GM10266 (cell line): ENCODE results near the gene APOL1.

Experiments
- DNase-seq: peaks from one replicate; pipeline ENCODE4 v3.0.0; 2012; ENCODE audit errors: extremely low spot score
- CTCF ChIP-seq: IDR thresholded peaks from 2 replicates; pipeline ENCODE4 v1.5.1; 2012; ENCODE audit warnings: mild to moderate bottlenecking, low read depth; ENCODE audit not compliant: control insufficient read depth, insufficient read depth; ENCODE audit errors: missing control alignments

The APOL1 gene

GRCh38 chr22:36277482-36278291 is 24.8 kb downstream of the APOL1 start:
- peak; percentile 77 for TF ChIP-seq CTCF
- peak; percentile 82 for DNase-seq

GRCh38 chr22:36279219-36279666 is 26.3 kb downstream of the APOL1 start:
- TF ChIP-seq CTCF = no peak
- no peak for DNase-seq

GRCh38 chr22:36280379-36280778 is 27.4 kb downstream of the APOL1 start:
- TF ChIP-seq CTCF = no peak
- no peak for DNase-seq

- no peak for TF ChIP-seq CTCF
- DNase-seq = peak; percentile 10
These were observed 28.9 kb downstream of the APOL1 start for GRCh38 chr22:36281781-36282327.

- DNase-seq = no peak
- no peak for TF ChIP-seq CTCF
These were observed 29.4 kb downstream of the APOL1 start for GRCh38 chr22:36282328-36282831.

- TF ChIP-seq CTCF = no peak
These were observed 31.2 kb downstream of the APOL1 start for GRCh38 chr22:36284171-36284571.

GRCh38 chr22:36285017-36285416 is 32.1 kb downstream of the APOL1 start:
- peak; percentile 15 for DNase-seq
- no peak for TF ChIP-seq CTCF

More at GRCh38 chr22:36284171-36284571, 31.2 kb downstream of the APOL1 start:
- DNase-seq = peak; percentile 8
